Esophagus squamous epithelium (tissue), 5 donors: ENCODE measurements around the gene REXO5. TPM values are rescaled to one million over a fixed set of nuclear protein-coding genes. Genes with fewer than 3 reads are reported as not detected.

ENCODE experiments used
- DNase-seq: peaks from one replicate; lab custom pipeline; 2025; lab: John Stamatoyannopoulos, UW
- H3K27ac ChIP-seq, 4 donors: fragments of 200-600 bp; sonication (generic); one replicate each; pipeline ENCODE4 v1.5.1; 2016 to 2019; ENCODE audit warnings: mild to moderate bottlenecking in 1 of 4
- H3K27me3 ChIP-seq, 4 donors: fragments of 200-600 bp; sonication (generic); 1 replicate in 3 of 4; 2 replicates in 1 of 4; pipeline versions ENCODE4 v1.5.1 to v1.6.0; 2017 to 2021; ENCODE audit warnings: antibody characterized with exemption in 1 of 4
- H3K36me3 ChIP-seq, 3 donors: fragments of 200-600 bp; sonication (generic); one replicate each; pipeline ENCODE4 v1.5.1; 2016 to 2019
- H3K4me1 ChIP-seq, 3 donors: fragments of 200-600 bp; sonication (generic); one replicate each; pipeline ENCODE4 v1.5.1; 2017 to 2019
- H3K4me3 ChIP-seq, 4 donors: fragments of 200-600 bp; sonication (generic); 1 replicate in 3 of 4; 2 replicates in 1 of 4; pipeline ENCODE4 v1.5.1; 2016 to 2019; ENCODE audit warnings: mild to moderate bottlenecking in 2 of 4, moderate library complexity in 1 of 4
- H3K9me3 ChIP-seq, 3 donors: fragments of 200-600 bp; sonication (generic); one replicate each; pipeline ENCODE4 v1.5.1; 2016 to 2019
- CTCF ChIP-seq, 6 experiments: fragments of 450-650 bp in 4 of 6; fragments of 200-600 bp in 2 of 6; sonication (generic) in 2 of 6; IDR thresholded peaks; one replicate each; pipeline ENCODE4 v1.5.1; 2016 to 2019; ENCODE audit warnings: antibody characterized with exemption in 6 of 6, mild to moderate bottlenecking in 4 of 6, moderate library complexity in 4 of 6
- POLR2A ChIP-seq, 4 donors: fragments of 450-650 bp; IDR thresholded peaks; one replicate each; pipeline ENCODE4 v1.6.1; 2017; ENCODE audit warnings: antibody characterized with exemption in 4 of 4, mild to moderate bottlenecking in 4 of 4, moderate library complexity in 3 of 4
- WGBS, 2 donors: methylation state at CpG; one replicate each; pipeline ENCODE4 v1.1.5; 2018; 5-methylcytosine and 5-hydroxymethylcytosine counted together
- intact Hi-C: fragments of 100-400 bp; cut with DNase I; formaldehyde crosslinking; loops from one replicate; pipeline ENCODE4 v1.15.0; 2022
- total RNA-seq, 4 donors: library from RNA; depleted of rRNA; stranded (reverse); fragments of >200 nt; gene quantifications; one replicate each; pipeline ENCODE4 v1.1.0, GENCODE V29; 2016
- donor health status: DM: yes; HTN: yes; CAD: no.

REXO5 gene
- total RNA-seq, 4 donors from 2014 or later, result 0.49 to 3.2 (median 2.7) TPM

DNA sequence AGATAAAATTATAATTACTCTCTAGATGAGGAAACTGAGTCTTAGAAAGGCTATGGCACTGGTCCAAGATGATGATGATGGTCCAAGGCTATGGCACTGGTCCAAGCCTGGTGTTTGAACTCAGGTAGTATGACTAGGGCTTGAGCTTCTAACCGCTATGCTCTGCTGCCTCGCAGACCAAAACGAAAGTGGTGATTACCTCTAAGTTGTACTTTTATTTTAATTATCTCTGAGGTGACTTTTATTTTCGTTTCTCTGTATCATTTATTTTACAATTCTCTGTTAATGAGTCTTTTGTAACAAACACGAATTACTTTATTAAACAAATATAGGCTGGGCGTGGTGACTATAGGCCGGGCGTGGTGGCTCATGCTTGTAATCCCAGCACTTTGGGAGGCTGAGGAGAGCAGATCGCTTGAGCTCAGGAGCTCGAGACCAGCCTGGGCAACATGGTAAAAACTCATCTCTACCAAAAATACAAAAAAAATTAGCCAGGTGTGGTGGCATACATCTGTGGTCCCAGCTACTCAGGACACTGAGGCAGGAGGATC lies 5.6 kb downstream of the REXO5 start:
- WGBS, 2 donors, result 59 to 75% methylated on average over 9 to 10 of the region's 10 CpGs
- peaks cover 0 to 15% (median 3%) of the 10 kb centered on the region in 3 donors for H3K4me1 ChIP-seq
- DNase-seq, result no peak

GRCh38 chr16:20812510-20812909 lies 6.2 kb downstream of the REXO5 start:
- WGBS, 2 donors, result 39 to 51% methylated on average over 2 of the region's 2 CpGs
- Histone ChIP-seq H3K9me3 (no peaks in the 10 kb centered on the region), H3K4me3 (no peak overlapping the region), H3K36me3 (peaks cover 0 to 20% (median 0%) of the 10 kb centered on the region in 3 donors), H3K27ac (no peak overlapping the region), H3K27me3 (no peaks in the 10 kb centered on the region), H3K4me1 (peaks cover 0 to 9% (median under 1%) of the 10 kb centered on the region in 3 donors)
- intact Hi-C loops, result no loop called here
- TF ChIP-seq POLR2A (IDR thresholded peaks at IDR 0.05), result no peak
- TF ChIP-seq CTCF (IDR thresholded peaks at IDR 0.05), result no peak
- no peak for DNase-seq

More for the DNA sequence above, 5.6 kb downstream of the REXO5 start:
- Histone ChIP-seq H3K9me3 (no peaks in the 10 kb centered on the region), H3K4me3 (no peak overlapping the region), H3K27me3 (no peaks in the 10 kb centered on the region), H3K27ac (no peak overlapping the region), H3K36me3 (peaks cover 0 to 20% (median 0%) of the 10 kb centered on the region in 3 donors)
- TF ChIP-seq POLR2A (IDR thresholded peaks at IDR 0.05), result no peak
- TF ChIP-seq CTCF (IDR thresholded peaks at IDR 0.05), result no peak
- intact Hi-C loops, result no loop called here

- H3K27ac ChIP-seq, result no peak overlapping the region
- DNase-seq, result no peak
- H3K27me3 ChIP-seq, result no peaks in the 10 kb centered on the region
- WGBS, 2 donors, result 34 to 51% methylated on average over 4 of the region's 4 CpGs
- peaks cover 0 to 20% (median 0%) of the 10 kb centered on the region in 3 donors for H3K36me3 ChIP-seq
- H3K9me3 ChIP-seq, result no peaks in the 10 kb centered on the region
- peaks cover 0 to 5% (median 0%) of the 10 kb centered on the region in 3 donors for H3K4me1 ChIP-seq
- TF ChIP-seq CTCF (IDR thresholded peaks at IDR 0.05) (no peak), POLR2A (IDR thresholded peaks at IDR 0.05) (no peak)
- intact Hi-C loops, result no loop called here
- H3K4me3 ChIP-seq, result no peak overlapping the region
Measured at GRCh38 chr16:20814784-20815183, 8.5 kb downstream of the REXO5 start.

DNA sequence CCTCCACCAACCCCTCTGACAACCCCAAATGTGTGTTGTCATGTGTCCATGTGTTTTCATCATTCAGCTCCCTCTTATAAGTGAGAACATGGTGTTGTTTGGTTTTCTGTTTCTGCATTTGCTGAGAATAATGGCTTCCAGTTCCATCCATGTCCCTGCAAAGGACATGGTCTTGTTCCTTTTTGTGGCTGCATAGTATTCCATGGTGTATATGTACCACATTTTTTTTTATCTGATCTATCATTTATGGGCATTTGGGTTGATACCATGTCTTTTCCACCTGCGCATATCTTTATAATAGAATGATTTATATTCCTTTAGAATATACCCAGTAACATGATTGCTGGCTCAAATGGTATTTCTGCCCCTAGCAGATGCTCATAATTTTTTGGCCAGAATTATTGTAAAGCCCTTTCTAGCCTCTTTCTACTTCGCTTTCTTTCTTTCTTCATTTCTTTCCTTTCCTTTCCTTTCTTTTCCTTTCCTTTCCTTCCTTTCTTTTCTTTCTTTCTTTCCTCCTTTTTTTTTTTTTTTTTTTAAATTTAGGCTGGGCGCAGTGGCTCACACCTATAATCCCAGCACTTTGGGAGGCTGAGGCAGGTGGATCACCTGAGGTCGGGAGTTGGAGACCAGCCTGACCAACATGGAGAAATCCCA lies 12.7 kb downstream of the REXO5 start:
- Histone ChIP-seq H3K36me3 (peaks cover 0 to 32% (median 0%) of the 10 kb centered on the region in 3 donors), H3K9me3 (no peaks in the 10 kb centered on the region), H3K4me1 (no peaks in the 10 kb centered on the region), H3K4me3 (no peak overlapping the region), H3K27me3 (no peaks in the 10 kb centered on the region), H3K27ac (no peak overlapping the region)
- TF ChIP-seq CTCF (IDR thresholded peaks at IDR 0.05) (no peak), POLR2A (IDR thresholded peaks at IDR 0.05) (no peak)
- intact Hi-C loops, result no loop called here
- no peak for DNase-seq
- 89% methylated on average over 2 to 3 of the region's 4 CpGs for WGBS, 2 donors

GRCh38 chr16:20821682-20822081 lies 15.4 kb downstream of the REXO5 start:
- Histone ChIP-seq H3K4me1 (no peaks in the 10 kb centered on the region), H3K27ac (no peak overlapping the region), H3K27me3 (no peaks in the 10 kb centered on the region), H3K9me3 (no peaks in the 10 kb centered on the region), H3K4me3 (no peak overlapping the region), H3K36me3 (peaks cover 0 to 29% (median 0%) of the 10 kb centered on the region in 3 donors)
- WGBS, 2 donors, result 82 to 88% methylated on average over 4 of the region's 4 CpGs
- no peak for TF ChIP-seq POLR2A (IDR thresholded peaks at IDR 0.05)
- TF ChIP-seq CTCF (IDR thresholded peaks at IDR 0.05), result no peak
- no peak for DNase-seq
- intact Hi-C loops, result no loop called here
